Gastrocnemius medialis (tissue), 4 donors: ENCODE data around the gene TAS1R2.
"Not testable (repeated sequence)": the region's sequence is repeated elsewhere in the genome, so short reads cannot be mapped to it uniquely, and the experiment has no call there.

ENCODE experiments used
- CTCF ChIP-seq, 5 experiments: fragments of 450-650 bp in 3 of 5; fragments of 200-600 bp in 2 of 5; sonication (generic) in 2 of 5; IDR thresholded peaks in 4 of 5; conservative IDR thresholded peaks in 1 of 5; 1 replicate in 4 of 5; 2 replicates in 1 of 5; pipeline ENCODE4 v1.5.1; 2016 to 2019; ENCODE audit warnings: antibody characterized with exemption in 5 of 5, mild to moderate bottlenecking in 3 of 5, moderate library complexity in 3 of 5
- POLR2A ChIP-seq, 2 donors: fragments of 450-650 bp; IDR thresholded peaks; one replicate each; pipeline ENCODE4 v1.6.1; 2017; ENCODE audit warnings: antibody characterized with exemption in 2 of 2, mild to moderate bottlenecking in 2 of 2, moderate library complexity in 2 of 2

DNA sequence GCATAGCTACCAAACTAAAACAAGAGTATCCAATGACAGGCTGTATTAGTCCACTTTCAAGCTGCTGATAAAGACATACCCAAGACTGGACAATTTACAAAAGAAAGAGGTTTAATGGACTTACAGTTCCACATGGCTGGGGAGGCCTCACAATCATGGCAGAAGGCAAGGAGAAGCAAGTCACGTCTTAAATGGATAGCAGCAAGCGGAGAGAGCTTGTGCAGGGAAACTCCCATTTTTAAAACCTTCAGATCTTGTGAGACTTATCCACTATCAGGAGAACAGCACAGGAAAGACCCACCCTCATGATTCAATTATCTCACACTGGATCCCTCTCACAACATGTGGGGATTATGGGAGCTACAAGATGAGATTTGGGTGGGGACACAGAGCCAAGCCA lies 11.7 kb downstream of the TAS1R2 start:
- not testable (repeated sequence) for TF ChIP-seq CTCF (IDR thresholded peaks at IDR 0.05 in 4 of 5, conservative IDR thresholded peaks at IDR 0.05 in 1 of 5); POLR2A (IDR thresholded peaks at IDR 0.05)
